K562 (cell line): Measurements from ENCODE around the gene ZFPM1. TPM values are rescaled to one million over a fixed set of nuclear protein-coding genes. Genes with fewer than 3 reads are reported as not detected.

Source experiments
- CBX5 ChIP-seq: IDR thresholded peaks from 2 replicates; pipeline ENCODE4 v1.6.1; 2014; ENCODE audit warnings: low read depth, borderline replicate concordance
- PHTF2 ChIP-seq: fragments of 250-450 bp; sonication (Bioruptor Pico); IDR thresholded peaks from 2 replicates; pipeline ENCODE4 v1.5.0; 2021; ENCODE audit warnings: mild to moderate bottlenecking
- POLR2B ChIP-seq: fragments of 450-650 bp; IDR thresholded peaks from 2 replicates; pipeline ENCODE4 v1.6.1; 2018; ENCODE audit warnings: low read depth; ENCODE audit not compliant: partially characterized antibody
- SRSF7 ChIP-seq: fragments of 200-400 bp; formaldehyde crosslinking; optimal IDR thresholded peaks from 2 replicates; pipeline ENCODE3; 2017; ENCODE audit warnings: mild to moderate bottlenecking, low read depth, low read length
- U2AF2 ChIP-seq: fragments of 200-400 bp; formaldehyde crosslinking; optimal IDR thresholded peaks from 2 replicates; pipeline ENCODE3; 2017; ENCODE audit warnings: low read depth, mild to moderate bottlenecking, low read length
- ZNF212 ChIP-seq: fragments of 450-650 bp; formaldehyde crosslinking; IDR thresholded peaks from 2 replicates; pipeline ENCODE4 v1.4.0; 2020; ENCODE audit warnings: mild to moderate bottlenecking
- ZNF436 ChIP-seq: fragments of 250-450, 450-650 bp; sonication (Bioruptor Pico); formaldehyde crosslinking; IDR thresholded peaks from 2 replicates; pipeline ENCODE4 v1.7.0; 2020; ENCODE audit warnings: mild to moderate bottlenecking
- ZNF586 ChIP-seq: fragments of 450-650 bp; formaldehyde crosslinking; conservative IDR thresholded peaks from 2 replicates; pipeline ENCODE4 v1.4.0; 2020; ENCODE audit warnings: mild to moderate bottlenecking, moderate library complexity
- polyA plus RNA-seq, 8 experiments: library from polyadenylated mRNA; depleted of rRNA in 4 of 8; stranded (reverse) in 5 of 8; unstranded in 3 of 8; fragments of >200 nt; fragmentation: Nextera tagmentation in 2 of 8; fragmentation: Illumina TruSeq in 1 of 8; extraction: Ambion mirVana in 2 of 8; extraction: Trizol in 1 of 8; gene quantifications; 2 replicates each; pipeline versions ENCODE4 v1.2.1 to v1.2.3, GENCODE V29; 2011 to 2014; ENCODE audit warnings: inconsistent platforms in 1 of 8, missing spikeins in 1 of 8
- total RNA-seq, 7 experiments: library from RNA; depleted of rRNA in 6 of 7; stranded (reverse); fragments of >200 nt in 6 of 7; fragmentation: Illumina TruSeq in 2 of 7; extraction: Trizol in 2 of 7; gene quantifications; 2 replicates each; pipeline versions ENCODE4 v1.2.1 to v1.2.3, GENCODE V29; 2011 to 2021; ENCODE audit warnings: low replicate concordance in 1 of 7
- TF ChIP-seq, protein P1 (sequence below): fragments of 250-450 bp; sonication (Bioruptor Pico); IDR thresholded peaks from 2 replicates; pipeline ENCODE4 v1.4.0; 2020
- TF ChIP-seq, protein P2 (sequence below): fragments of 250-450 bp; sonication (Bioruptor Pico); IDR thresholded peaks from 2 replicates; pipeline ENCODE4 v1.4.0; 2020; ENCODE audit warnings: borderline replicate concordance
- TF ChIP-seq, protein P3 (sequence below): fragments of 450-650 bp; IDR thresholded peaks from 2 replicates; pipeline ENCODE4 v1.6.1; 2016; ENCODE audit warnings: mild to moderate bottlenecking

ZFPM1 gene
- total and polyA plus RNA-seq, 9 of the 15 experiments (the other 6 are each of a cell fraction or from before 2014, with no cell fraction given): 0.03 to 35.9 (median 1.4) TPM

DNA sequence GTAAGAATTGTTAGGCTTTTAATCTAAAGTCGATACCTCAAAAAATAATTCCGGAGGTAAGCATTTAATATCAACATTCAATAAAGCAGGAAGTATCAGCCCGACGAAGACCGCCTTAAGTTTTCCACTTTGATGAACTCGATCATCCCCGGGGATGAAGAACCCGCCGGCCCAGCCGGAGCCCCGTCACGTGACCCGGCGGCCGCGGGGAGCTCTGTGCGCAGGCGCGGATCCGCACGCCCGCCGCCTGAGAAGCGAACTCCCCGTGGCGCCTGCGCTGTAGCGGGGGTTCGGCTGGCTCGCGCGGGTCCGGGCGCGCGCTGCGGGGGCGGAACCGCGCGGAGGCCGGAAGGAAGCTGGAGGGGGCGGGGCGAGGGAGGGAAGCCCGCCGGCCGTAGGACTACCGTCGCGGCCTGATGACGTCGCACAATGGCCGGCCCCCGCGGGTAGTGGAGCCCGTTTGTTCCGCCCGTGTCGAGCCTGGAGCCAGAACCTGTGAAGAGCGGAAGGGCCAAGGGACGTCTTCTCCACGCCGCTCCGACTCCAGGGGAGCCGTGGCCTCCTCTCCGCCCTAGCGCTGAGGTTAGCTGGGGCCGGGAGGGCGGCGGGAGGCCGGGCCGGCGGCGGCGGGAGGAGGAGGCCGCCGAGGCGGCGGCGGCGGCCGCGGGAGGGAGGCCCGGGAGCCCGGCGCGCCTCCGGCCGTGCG is 117.1 kb downstream of the ZFPM1 start, which contains the start of gene ZC3H18 (continued):
- TF ChIP-seq, protein P1, sequence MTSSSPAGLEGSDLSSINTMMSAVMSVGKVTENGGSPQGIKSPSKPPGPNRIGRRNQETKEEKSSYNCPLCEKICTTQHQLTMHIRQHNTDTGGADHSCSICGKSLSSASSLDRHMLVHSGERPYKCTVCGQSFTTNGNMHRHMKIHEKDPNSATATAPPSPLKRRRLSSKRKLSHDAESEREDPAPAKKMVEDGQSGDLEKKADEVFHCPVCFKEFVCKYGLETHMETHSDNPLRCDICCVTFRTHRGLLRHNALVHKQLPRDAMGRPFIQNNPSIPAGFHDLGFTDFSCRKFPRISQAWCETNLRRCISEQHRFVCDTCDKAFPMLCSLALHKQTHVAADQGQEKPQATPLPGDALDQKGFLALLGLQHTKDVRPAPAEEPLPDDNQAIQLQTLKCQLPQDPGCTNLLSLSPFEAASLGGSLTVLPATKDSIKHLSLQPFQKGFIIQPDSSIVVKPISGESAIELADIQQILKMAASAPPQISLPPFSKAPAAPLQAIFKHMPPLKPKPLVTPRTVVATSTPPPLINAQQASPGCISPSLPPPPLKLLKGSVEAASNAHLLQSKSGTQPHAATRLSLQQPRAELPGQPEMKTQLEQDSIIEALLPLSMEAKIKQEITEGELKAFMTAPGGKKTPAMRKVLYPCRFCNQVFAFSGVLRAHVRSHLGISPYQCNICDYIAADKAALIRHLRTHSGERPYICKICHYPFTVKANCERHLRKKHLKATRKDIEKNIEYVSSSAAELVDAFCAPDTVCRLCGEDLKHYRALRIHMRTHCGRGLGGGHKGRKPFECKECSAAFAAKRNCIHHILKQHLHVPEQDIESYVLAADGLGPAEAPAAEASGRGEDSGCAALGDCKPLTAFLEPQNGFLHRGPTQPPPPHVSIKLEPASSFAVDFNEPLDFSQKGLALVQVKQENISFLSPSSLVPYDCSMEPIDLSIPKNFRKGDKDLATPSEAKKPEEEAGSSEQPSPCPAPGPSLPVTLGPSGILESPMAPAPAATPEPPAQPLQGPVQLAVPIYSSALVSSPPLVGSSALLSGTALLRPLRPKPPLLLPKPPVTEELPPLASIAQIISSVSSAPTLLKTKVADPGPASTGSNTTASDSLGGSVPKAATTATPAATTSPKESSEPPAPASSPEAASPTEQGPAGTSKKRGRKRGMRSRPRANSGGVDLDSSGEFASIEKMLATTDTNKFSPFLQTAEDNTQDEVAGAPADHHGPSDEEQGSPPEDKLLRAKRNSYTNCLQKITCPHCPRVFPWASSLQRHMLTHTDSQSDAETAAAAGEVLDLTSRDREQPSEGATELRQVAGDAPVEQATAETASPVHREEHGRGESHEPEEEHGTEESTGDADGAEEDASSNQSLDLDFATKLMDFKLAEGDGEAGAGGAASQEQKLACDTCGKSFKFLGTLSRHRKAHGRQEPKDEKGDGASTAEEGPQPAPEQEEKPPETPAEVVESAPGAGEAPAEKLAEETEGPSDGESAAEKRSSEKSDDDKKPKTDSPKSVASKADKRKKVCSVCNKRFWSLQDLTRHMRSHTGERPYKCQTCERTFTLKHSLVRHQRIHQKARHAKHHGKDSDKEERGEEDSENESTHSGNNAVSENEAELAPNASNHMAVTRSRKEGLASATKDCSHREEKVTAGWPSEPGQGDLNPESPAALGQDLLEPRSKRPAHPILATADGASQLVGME (CRISPR knock-in tag): no peak
- TF ChIP-seq, protein P2, sequence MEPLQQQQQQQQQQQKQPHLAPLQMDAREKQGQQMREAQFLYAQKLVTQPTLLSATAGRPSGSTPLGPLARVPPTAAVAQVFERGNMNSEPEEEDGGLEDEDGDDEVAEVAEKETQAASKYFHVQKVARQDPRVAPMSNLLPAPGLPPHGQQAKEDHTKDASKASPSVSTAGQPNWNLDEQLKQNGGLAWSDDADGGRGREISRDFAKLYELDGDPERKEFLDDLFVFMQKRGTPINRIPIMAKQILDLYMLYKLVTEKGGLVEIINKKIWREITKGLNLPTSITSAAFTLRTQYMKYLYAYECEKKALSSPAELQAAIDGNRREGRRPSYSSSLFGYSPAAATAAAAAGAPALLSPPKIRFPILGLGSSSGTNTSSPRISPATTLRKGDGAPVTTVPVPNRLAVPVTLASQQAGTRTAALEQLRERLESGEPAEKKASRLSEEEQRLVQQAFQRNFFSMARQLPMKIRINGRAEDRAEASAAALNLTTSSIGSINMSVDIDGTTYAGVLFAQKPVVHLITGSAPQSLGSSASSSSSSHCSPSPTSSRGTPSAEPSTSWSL (CRISPR knock-in tag): no peak
- TF ChIP-seq, protein P3, sequence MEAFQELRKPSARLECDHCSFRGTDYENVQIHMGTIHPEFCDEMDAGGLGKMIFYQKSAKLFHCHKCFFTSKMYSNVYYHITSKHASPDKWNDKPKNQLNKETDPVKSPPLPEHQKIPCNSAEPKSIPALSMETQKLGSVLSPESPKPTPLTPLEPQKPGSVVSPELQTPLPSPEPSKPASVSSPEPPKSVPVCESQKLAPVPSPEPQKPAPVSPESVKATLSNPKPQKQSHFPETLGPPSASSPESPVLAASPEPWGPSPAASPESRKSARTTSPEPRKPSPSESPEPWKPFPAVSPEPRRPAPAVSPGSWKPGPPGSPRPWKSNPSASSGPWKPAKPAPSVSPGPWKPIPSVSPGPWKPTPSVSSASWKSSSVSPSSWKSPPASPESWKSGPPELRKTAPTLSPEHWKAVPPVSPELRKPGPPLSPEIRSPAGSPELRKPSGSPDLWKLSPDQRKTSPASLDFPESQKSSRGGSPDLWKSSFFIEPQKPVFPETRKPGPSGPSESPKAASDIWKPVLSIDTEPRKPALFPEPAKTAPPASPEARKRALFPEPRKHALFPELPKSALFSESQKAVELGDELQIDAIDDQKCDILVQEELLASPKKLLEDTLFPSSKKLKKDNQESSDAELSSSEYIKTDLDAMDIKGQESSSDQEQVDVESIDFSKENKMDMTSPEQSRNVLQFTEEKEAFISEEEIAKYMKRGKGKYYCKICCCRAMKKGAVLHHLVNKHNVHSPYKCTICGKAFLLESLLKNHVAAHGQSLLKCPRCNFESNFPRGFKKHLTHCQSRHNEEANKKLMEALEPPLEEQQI: no peak
- TF ChIP-seq ZNF212 (CRISPR knock-in tag): peak; percentile 72; the same call in 1 of the 2 replicates
- no peak for TF ChIP-seq CBX5
- TF ChIP-seq PHTF2: no peak
- TF ChIP-seq ZNF586: no peak
- TF ChIP-seq U2AF2: no peak
- TF ChIP-seq ZNF436: no peak
- TF ChIP-seq SRSF7: no peak
- TF ChIP-seq POLR2B: peak; percentile 56
